GM18873 (cell line): Measurements from ENCODE around the gene EDN1.
A peak's percentile ranks its signal among the peaks of the same experiment; 100 is the strongest.
"Not testable (repeated sequence)": the region's sequence is repeated elsewhere in the genome, so short reads cannot be mapped to it uniquely, and the experiment has no call there.

Experiments
- ATAC-seq: cut with Tn5 transposase; IDR thresholded peaks from one replicate; pipeline ENCODE4 v1.9.1; 2021; ENCODE audit warnings: mild to moderate bottlenecking, moderate library complexity, moderate number of reproducible peaks; ENCODE audit not compliant: unreplicated experiment, low FRiP score

EDN1 gene

GRCh38 chr6:12315292-12316081, 25.3 kb downstream of the EDN1 start:
- no peak for ATAC-seq

- ATAC-seq: no peak
Measured at GRCh38 chr6:12318749-12319148, 28.6 kb downstream of the EDN1 start.

GRCh38 chr6:12320074-12320473, 29.9 kb downstream of the EDN1 start:
- not testable (repeated sequence) for ATAC-seq

GRCh38 chr6:12324099-12324498, 33.9 kb downstream of the EDN1 start:
- ATAC-seq: no peak

GRCh38 chr6:12324748-12325147, 34.6 kb downstream of the EDN1 start:
- no peak for ATAC-seq

- no peak for ATAC-seq
Measured at GRCh38 chr6:12325872-12326271, 35.7 kb downstream of the EDN1 start.

- no peak for ATAC-seq
Measured at GRCh38 chr6:12327391-12327790, 37.2 kb downstream of the EDN1 start.

- ATAC-seq: no peak
Measured at GRCh38 chr6:12327988-12328387, 37.8 kb downstream of the EDN1 start.

- ATAC-seq: no peak
Measured at GRCh38 chr6:12328701-12329100, 38.5 kb downstream of the EDN1 start.

- no peak for ATAC-seq
Measured at GRCh38 chr6:12331474-12331873, 41.3 kb downstream of the EDN1 start.

- ATAC-seq: no peak
Measured at GRCh38 chr6:12331951-12332749, 42.0 kb downstream of the EDN1 start.

GRCh38 chr6:12332750-12333079, 42.6 kb downstream of the EDN1 start:
- ATAC-seq: not testable (repeated sequence)

GRCh38 chr6:12333128-12333527, 43.0 kb downstream of the EDN1 start:
- ATAC-seq: no peak

GRCh38 chr6:12334526-12335130, 44.5 kb downstream of the EDN1 start:
- no peak for ATAC-seq

- peak; percentile 53 for ATAC-seq
Measured at GRCh38 chr6:12335131-12335527, 45.0 kb downstream of the EDN1 start.

GRCh38 chr6:12335717-12336116, 45.6 kb downstream of the EDN1 start:
- no peak for ATAC-seq

- ATAC-seq: no peak
Measured at GRCh38 chr6:12336121-12336971, 46.2 kb downstream of the EDN1 start.

GRCh38 chr6:12339022-12339421, 48.9 kb downstream of the EDN1 start:
- no peak for ATAC-seq

- ATAC-seq: no peak
Measured at GRCh38 chr6:12339808-12340487, 49.8 kb downstream of the EDN1 start.

GRCh38 chr6:12340488-12340818, 50.3 kb downstream of the EDN1 start:
- ATAC-seq: no peak
